Central memory CD4-positive, alpha-beta T cell (primary cell): ENCODE results near the gene SUN2.
A peak's percentile ranks its signal among the peaks of the same experiment; 100 is the strongest.

Source experiments
- DNase-seq: peaks from one replicate; pipeline ENCODE4 v3.0.0; 2022

SUN2 gene

GRCh38 chr22:38715176-38715764, 40.5 kb downstream of the SUN2 start:
- no peak for DNase-seq

GRCh38 chr22:38713921-38714320, 41.9 kb downstream of the SUN2 start:
- no peak for DNase-seq

- DNase-seq, result no peak
Observed at GRCh38 chr22:38712486-38713207, 43.2 kb downstream of the SUN2 start.

GRCh38 chr22:38710866-38711265, 44.9 kb downstream of the SUN2 start:
- no peak for DNase-seq

GRCh38 chr22:38710351-38710750, 45.4 kb downstream of the SUN2 start:
- DNase-seq, result no peak

GRCh38 chr22:38709306-38709705, 46.5 kb downstream of the SUN2 start:
- no peak for DNase-seq

GRCh38 chr22:38707984-38708383, 47.8 kb downstream of the SUN2 start:
- DNase-seq, result no peak

- DNase-seq, result no peak
Observed at GRCh38 chr22:38707346-38707745, 48.5 kb downstream of the SUN2 start.

- DNase-seq, result no peak
Observed at GRCh38 chr22:38706901-38707195, 49.0 kb downstream of the SUN2 start.

GRCh38 chr22:38706101-38706900, 49.5 kb downstream of the SUN2 start:
- peak; percentile 27 for DNase-seq

- DNase-seq, result peak; percentile 99
Observed at GRCh38 chr22:38705235-38706100, 50.3 kb downstream of the SUN2 start, which contains the start of gene GTPBP1. GTPBP1 (plus strand) TSS chr22:38705944; CDS start chr22:38705956, 12 bp downstream.

GRCh38 chr22:38704654-38705234, 51.1 kb downstream of the SUN2 start:
- DNase-seq, result no peak

GRCh38 chr22:38700789-38701628, 54.8 kb downstream of the SUN2 start, which contains the start of gene JOSD1:
JOSD1 (minus strand) TSS chr22:38700943; CDS start chr22:38699987, 956 bp downstream.
- DNase-seq, result peak; percentile 99

GRCh38 chr22:38700270-38700788, 55.5 kb downstream of the SUN2 start:
- DNase-seq, result no peak

GRCh38 chr22:38699784-38700183, 56.0 kb downstream of the SUN2 start:
- no peak for DNase-seq

- DNase-seq, result no peak
Observed at GRCh38 chr22:38699143-38699542, 56.7 kb downstream of the SUN2 start.

GRCh38 chr22:38698407-38699094, 57.2 kb downstream of the SUN2 start:
- DNase-seq, result no peak

- DNase-seq, result no peak
Observed at GRCh38 chr22:38697425-38698089, 58.2 kb downstream of the SUN2 start.

- DNase-seq, result peak; percentile 15
Observed at GRCh38 chr22:38696606-38697424, 59.0 kb downstream of the SUN2 start.
